Neural progenitor cell (in vitro differentiated cells): Measurements from ENCODE around the gene OGFOD2.

Experiments used
- EZH2 ChIP-seq: fragments of 200-600 bp; sonication (generic); IDR thresholded peaks from 2 replicates; pipeline ENCODE4 v1.6.1; 2017; ENCODE audit warnings: antibody characterized with exemption, mild to moderate bottlenecking, moderate library complexity
- TF ChIP-seq, protein P1 (sequence below): fragments of 200-600 bp; sonication (generic); IDR thresholded peaks from 2 replicates; pipeline ENCODE4 v1.5.1; 2017; ENCODE audit warnings: antibody characterized with exemption, mild to moderate bottlenecking

DNA sequence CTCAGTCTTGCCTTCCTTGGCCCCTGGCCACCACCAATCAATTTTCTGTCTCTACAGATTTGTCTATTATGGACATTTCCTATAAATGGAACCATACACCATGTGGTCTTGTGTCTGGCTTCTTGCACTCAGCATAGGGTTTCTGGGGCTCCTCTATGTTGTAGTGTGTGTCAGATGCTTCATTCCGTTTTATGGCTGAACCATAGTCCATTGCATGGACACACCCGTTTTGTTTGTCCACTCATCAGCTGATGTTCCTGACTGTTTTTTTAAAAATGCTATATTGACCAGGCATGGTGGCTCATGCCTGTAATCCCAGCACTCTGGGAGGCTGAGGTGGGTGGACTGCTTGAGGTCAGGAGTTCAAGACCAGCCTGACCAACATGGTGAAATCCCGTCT lies 26.4 kb downstream of the OGFOD2 start:
- TF ChIP-seq, protein P1, sequence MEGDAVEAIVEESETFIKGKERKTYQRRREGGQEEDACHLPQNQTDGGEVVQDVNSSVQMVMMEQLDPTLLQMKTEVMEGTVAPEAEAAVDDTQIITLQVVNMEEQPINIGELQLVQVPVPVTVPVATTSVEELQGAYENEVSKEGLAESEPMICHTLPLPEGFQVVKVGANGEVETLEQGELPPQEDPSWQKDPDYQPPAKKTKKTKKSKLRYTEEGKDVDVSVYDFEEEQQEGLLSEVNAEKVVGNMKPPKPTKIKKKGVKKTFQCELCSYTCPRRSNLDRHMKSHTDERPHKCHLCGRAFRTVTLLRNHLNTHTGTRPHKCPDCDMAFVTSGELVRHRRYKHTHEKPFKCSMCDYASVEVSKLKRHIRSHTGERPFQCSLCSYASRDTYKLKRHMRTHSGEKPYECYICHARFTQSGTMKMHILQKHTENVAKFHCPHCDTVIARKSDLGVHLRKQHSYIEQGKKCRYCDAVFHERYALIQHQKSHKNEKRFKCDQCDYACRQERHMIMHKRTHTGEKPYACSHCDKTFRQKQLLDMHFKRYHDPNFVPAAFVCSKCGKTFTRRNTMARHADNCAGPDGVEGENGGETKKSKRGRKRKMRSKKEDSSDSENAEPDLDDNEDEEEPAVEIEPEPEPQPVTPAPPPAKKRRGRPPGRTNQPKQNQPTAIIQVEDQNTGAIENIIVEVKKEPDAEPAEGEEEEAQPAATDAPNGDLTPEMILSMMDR, result no peak
- TF ChIP-seq EZH2, result no peak
